Fibroblast of the conjunctiva (primary cell): ENCODE data around the gene NUCKS1.

Experiments
- DNase-seq: peaks from one replicate; pipeline ENCODE4 v3.0.0-alpha.2; 2010; ENCODE audit warnings: low read depth

NUCKS1 gene

DNA sequence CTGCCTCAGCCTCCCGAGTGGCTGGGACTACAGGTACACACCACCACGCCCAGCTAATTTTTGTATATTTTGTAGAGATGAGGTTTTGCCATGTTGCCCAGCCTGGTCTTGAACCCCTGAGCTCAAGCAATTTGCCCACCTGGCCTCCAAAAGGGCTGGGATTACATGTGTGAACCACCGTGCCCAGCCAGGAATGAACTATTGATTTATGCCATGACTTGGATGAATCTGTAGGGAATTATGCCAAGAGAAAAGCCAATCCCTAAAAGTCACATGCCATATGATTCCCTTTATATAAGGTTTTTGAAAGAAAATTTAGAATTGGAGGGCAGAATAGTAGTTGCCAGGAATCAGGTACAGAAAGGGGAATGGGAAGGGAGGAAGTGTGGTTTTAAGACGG is 50.6 kb downstream of the NUCKS1 start:
- no peak for DNase-seq

DNA sequence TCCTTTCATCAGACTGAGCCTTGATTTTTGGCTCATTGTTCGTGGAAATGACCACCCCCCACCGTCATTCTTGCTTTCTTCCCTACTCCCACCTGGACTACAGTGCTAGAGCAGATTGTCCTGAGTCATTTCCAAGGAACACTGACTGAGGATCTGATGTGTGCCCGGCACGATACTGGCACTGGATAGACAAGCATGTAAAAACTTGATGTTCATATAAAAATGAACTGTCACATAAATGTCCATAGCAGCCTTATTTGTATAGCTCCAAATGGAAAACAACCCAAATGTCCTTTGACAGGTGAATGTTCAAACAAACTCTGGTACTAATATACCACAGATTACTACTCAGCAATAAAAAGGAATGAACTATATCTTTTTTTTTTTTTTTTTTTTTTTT is 51.1 kb downstream of the NUCKS1 start:
- no peak for DNase-seq

DNA sequence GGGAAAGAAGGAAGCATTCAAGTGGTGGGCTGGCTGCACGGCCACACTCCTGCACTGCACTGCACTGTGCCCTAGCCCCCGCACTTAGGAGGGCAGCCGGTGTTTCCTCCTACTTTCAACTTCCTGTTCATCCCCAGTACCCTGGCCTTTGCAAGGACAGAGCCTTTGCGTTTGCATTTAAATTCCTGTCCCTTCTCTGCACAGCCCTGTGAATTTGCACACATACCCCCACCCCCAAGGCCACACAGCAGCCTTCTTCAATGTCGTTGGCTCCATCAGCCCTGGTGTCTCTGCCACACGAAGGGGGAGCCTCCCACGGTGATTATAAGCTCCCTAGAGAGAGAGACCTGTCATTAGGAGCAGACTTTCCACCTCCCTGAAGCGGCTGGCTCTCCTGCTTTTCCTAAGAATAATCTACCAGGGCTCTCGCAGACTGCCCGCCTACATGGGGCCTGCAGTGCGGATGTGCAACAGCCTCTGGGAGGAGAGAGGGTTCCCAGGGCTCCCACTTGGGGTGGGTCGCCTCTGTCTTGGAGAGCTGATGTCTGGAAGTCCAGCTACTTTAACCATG is 56.5 kb downstream of the NUCKS1 start:
- no peak for DNase-seq

GRCh38 chr1:205692423-205692822 is 57.6 kb downstream of the NUCKS1 start:
- DNase-seq = no peak

DNA sequence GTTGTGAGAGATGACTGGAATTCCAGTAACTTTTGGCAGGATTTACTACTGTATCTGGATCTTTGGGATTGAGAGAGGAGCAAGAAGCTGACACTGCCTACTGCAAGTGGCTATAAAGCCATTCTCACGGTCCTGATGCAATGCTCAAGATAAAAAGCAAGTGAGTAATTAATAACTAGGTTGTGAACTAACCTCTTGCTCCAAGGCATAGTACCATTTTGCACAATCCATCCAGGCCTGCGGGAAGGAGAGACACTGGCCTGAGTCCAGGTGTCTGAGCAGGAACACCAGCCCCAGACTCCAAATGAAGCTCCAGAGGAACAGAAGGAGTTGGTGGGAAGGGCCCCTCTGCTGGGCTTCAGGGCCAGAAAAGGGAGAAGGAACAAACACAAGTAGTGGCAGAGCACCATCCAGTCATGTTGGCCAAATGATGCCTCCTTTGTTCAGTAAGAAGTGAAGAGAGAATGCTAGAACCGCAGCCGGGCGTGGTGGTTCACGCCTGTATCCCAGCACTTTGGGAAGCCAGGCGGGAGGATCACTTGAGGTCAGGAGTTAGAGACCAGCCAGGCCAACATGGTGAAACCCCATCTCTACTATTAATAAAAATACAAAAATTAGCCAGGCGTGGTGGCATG is 59.7 kb downstream of the NUCKS1 start:
- DNase-seq = no peak

DNA sequence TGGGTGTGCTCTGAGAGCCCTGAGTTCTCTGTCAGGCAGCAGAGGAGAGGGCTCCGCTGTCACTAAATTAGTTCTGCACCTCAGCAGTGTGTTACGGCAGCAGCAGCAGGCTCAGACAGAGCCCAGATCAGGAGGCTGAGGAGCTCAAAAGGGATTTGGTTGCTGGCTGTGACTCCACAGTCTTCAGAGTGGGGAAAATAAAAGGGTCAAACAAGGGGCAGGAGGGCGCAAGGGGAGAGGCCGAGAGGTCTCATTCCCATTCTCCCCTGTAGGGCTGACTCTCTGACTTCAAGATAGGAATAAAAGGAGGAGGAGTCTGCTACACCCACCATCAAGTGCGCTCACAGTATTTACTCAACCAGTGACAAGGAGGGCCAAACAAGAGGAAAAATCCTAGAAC is 60.5 kb downstream of the NUCKS1 start:
- DNase-seq = no peak

GRCh38 chr1:205688171-205689080 is 61.6 kb downstream of the NUCKS1 start:
- no peak for DNase-seq

- no peak for DNase-seq
These were observed 62.7 kb downstream of the NUCKS1 start for GRCh38 chr1:205687242-205687641.

DNA sequence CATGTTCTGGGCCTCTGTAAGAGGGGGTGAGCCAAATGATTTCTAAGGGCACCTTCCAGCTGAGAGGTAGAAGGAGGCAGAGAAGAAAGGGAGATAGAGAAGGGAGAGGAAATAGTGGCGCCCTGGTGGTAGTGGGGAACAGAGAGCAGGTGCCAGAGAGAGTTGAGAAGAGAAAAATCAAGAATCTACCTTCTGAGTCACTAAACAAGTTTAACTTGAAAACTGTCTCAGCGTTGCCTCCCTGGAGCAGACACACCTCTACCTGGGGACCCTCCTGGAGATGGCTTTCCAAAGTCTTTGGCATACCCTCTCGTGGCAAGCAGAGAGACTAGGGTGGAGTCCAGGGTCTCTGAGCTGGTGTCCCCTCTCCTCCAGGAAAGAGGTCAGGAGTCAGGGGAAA is 68.6 kb downstream of the NUCKS1 start:
- DNase-seq = no peak

GRCh38 chr1:205680073-205680851 is 69.7 kb downstream of the NUCKS1 start, which contains the start of gene SLC45A3:
Gene SLC45A3, minus strand, starts transcription at chr1:205680509. Its CDS starts 15,853 bp downstream, at chr1:205664656.
- no peak for DNase-seq

- no peak for DNase-seq
These were observed 71.5 kb downstream of the NUCKS1 start for GRCh38 chr1:205678286-205679111.

- DNase-seq = no peak
These were observed 72.8 kb downstream of the NUCKS1 start for GRCh38 chr1:205677167-205677566.

GRCh38 chr1:205676597-205676996 is 73.4 kb downstream of the NUCKS1 start:
- no peak for DNase-seq

GRCh38 chr1:205676002-205676401 is 74.0 kb downstream of the NUCKS1 start:
- no peak for DNase-seq

DNA sequence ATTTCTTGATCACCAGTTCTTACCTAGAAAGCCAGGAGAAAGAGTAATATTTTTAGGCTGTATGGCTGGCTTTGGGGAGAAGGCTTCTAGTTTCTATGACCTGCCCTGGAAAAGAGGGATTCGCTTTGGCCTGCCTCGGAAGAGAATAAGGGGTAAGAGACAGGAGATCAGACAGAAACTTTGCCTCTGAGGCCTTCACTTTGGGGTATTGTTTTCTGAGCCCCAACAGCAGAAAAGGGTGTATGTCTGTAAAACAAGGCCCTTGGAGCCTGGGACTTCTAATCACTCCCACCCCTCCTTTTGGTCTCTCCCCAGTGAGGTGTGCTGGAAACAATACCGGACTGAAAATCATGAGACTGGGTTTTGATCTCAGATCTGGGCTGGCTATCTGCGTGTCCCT is 74.7 kb downstream of the NUCKS1 start:
- DNase-seq = no peak

- no peak for DNase-seq
These were observed 77.0 kb downstream of the NUCKS1 start for GRCh38 chr1:205672970-205673369.

GRCh38 chr1:205672395-205672889 is 77.5 kb downstream of the NUCKS1 start:
- DNase-seq = no peak

DNA sequence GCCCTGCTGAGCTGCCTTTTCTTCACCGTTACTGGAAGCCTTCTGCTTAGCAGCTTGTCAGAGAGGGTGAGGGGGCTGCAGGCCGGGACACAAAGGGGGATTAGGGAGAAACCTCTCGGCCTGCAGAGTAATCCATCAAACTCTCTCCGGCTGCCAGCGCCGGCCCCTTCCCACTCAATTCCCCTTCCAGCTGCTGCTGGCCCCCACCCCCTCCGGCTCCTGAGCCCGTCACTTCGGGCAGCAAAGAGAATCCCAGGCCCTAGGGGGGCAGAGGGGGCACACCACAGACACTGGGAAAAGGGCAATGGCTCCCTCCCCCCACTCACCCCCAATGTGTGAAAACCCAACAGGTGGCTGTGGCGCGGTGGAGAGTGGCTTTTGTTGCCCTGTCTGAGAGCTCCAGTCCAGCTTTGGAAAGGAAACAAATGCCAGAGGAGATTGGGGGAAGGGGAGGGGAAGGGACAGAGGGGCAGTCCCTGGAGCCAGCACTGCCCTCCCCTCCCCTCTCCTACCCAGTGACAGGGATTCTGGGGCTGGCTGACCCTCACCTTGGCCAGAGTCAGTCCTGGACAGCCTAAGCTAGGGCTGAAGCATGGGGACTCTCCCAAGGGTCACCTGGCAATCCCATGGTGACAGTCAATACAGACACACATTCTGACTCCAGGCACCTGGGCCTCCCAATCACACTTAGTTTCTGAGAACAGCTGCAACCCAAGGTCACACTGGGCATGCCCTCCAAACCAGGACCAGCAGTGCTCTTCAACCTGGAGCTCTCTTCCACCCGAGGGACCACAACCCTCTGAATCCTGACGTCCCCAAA is 79.2 kb downstream of the NUCKS1 start:
- DNase-seq = no peak

DNA sequence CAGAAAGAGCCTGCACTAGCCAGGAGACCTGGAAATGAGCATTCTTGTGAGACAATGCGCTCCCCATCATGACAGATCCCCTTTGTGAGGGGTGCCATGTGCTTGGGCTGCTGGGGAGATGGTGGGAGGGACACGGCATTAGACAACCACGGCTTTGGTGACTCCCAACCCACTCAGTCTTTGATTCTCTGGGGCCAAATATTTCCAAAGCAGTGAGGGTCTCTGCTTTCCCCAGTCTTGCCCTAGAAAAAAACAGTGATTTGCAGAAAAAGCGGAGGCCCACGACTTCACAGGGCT is 79.9 kb downstream of the NUCKS1 start:
- no peak for DNase-seq

GRCh38 chr1:205669341-205670149 is 80.4 kb downstream of the NUCKS1 start:
- no peak for DNase-seq
